Calu3 (cell line): ENCODE results near the gene IL1R2. TPM values are rescaled to one million over a fixed set of nuclear protein-coding genes. Genes with fewer than 3 reads are reported as not detected.

Experiments
- BruUV-seq: library from RNA; stranded (reverse); fragments of 400-500 nt; replicated peaks from 2 replicates; lab custom pipeline; 2021; lab: Mats Ljungman, UMichigan
- CTCF ChIA-PET: fragments of 300-600 bp; sonication (Branson Sonifier 250); formaldehyde crosslinking; loops from one replicate; lab custom pipeline; 2022; ENCODE audit warnings: antibody characterized with exemption; lab: Charles Lee
- DNase-seq: peaks from one replicate; pipeline ENCODE4 v3.0.0; 2022
- H3K27ac Mint-ChIP-seq: one replicate; pipeline ENCODE4 v1.8.0; 2022; ENCODE audit warnings: mixed read lengths; ENCODE audit not compliant: unreplicated experiment
- H3K27me3 Mint-ChIP-seq: one replicate; pipeline ENCODE4 v1.8.0; 2022; ENCODE audit warnings: mixed read lengths; ENCODE audit not compliant: unreplicated experiment
- H3K36me3 Mint-ChIP-seq: one replicate; pipeline ENCODE4 v1.8.0; 2022; ENCODE audit warnings: mild to moderate bottlenecking, moderate library complexity, mixed read lengths; ENCODE audit not compliant: insufficient read depth, unreplicated experiment
- H3K4me1 Mint-ChIP-seq: one replicate; pipeline ENCODE4 v1.8.0; 2022; ENCODE audit warnings: mild to moderate bottlenecking, low read depth, mixed read lengths; ENCODE audit not compliant: unreplicated experiment
- H3K4me3 Mint-ChIP-seq: one replicate; pipeline ENCODE4 v1.8.0; 2022; ENCODE audit warnings: mild to moderate bottlenecking, low read depth, moderate library complexity, mixed read lengths; ENCODE audit not compliant: unreplicated experiment
- H3K9me3 Mint-ChIP-seq: one replicate; pipeline ENCODE4 v1.8.0; 2022; ENCODE audit warnings: low read depth, mixed read lengths; ENCODE audit not compliant: unreplicated experiment
- intact Hi-C: fragments of 100-400 bp; cut with micrococcal nuclease; formaldehyde crosslinking; loops from one replicate; pipeline ENCODE4 v1.10.0; 2022; ENCODE audit not compliant: unreplicated experiment
- total RNA-seq: library from RNA; stranded (reverse); gene quantifications from 2 replicates; pipeline ENCODE4 v1.2.3, GENCODE V29; 2022
- TF ChIP-seq, protein P1 (sequence below): fragments of 200-600 bp; IDR thresholded peaks from one replicate; pipeline ENCODE4 v1.8.0; 2022; ENCODE audit warnings: antibody characterized with exemption; ENCODE audit not compliant: unreplicated experiment

The IL1R2 gene
- total RNA-seq, 1 experiment from 2014 or later, result not detected

DNA sequence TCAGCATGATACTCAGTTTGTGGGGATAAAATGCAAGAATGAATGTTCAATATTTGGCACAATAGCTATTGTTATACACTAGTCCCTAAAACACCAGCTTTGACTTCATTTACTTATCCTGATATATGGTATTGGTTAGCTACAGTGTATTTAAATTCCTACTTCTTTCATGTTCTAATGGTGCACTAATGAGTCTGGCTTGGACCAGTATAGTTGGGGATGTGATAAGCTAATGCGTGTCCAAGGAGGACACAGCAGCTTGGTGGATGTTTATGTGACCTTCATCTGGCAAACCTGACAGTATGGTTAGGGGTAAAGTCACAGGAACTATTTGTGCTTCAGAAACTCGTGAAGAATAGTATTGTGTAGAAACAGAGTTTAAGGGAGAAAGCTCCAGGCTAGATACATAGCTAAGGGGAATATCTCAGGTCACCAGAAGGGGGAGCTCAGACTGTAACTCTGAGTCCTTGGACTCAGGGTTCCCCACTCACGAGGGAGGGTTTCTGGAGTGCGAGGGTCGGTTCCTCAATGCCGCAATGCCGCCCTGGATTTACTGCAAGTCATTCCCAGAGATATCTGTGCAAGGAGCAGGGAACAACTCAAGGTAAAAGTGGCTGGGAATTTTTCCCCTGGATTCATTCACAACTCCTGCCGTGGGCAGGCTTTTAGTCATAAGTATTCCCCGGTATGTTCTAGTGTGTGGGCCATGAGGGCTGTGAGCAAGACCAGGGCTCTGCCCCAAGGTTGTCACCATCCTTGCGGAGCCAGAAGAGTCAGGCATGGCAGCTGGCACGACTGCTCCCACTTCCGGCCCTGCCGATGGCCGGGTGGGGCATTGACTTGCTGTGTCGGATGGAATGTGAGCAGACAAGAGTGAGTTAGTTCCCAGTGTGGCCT lies 14.5 kb downstream of the IL1R2 start:
- TF ChIP-seq, protein P1, sequence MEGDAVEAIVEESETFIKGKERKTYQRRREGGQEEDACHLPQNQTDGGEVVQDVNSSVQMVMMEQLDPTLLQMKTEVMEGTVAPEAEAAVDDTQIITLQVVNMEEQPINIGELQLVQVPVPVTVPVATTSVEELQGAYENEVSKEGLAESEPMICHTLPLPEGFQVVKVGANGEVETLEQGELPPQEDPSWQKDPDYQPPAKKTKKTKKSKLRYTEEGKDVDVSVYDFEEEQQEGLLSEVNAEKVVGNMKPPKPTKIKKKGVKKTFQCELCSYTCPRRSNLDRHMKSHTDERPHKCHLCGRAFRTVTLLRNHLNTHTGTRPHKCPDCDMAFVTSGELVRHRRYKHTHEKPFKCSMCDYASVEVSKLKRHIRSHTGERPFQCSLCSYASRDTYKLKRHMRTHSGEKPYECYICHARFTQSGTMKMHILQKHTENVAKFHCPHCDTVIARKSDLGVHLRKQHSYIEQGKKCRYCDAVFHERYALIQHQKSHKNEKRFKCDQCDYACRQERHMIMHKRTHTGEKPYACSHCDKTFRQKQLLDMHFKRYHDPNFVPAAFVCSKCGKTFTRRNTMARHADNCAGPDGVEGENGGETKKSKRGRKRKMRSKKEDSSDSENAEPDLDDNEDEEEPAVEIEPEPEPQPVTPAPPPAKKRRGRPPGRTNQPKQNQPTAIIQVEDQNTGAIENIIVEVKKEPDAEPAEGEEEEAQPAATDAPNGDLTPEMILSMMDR, result peak; percentile 56
- BruUV-seq, result no TSS peak
- Mint-ChIP-seq H3K36me3 (no peaks in the 10 kb centered on the region), H3K9me3 (no peaks in the 10 kb centered on the region), H3K27ac (no peak overlapping the region), H3K4me1 (no peaks in the 10 kb centered on the region), H3K27me3 (no peaks in the 10 kb centered on the region), H3K4me3 (no peak overlapping the region)
- peak; percentile 56 for DNase-seq
- intact Hi-C loops, result loop anchor here (5.0 kb wide), 1 partner anchor 236 kb away; no protein-coding TSS in a partner anchor
- CTCF ChIA-PET, result interaction anchor here (0.8 to 1.5 kb wide), 9 partner anchors 14 to 245 kb away, joined by 3 to 39 read pairs (median 5); no protein-coding TSS in a partner anchor

DNA sequence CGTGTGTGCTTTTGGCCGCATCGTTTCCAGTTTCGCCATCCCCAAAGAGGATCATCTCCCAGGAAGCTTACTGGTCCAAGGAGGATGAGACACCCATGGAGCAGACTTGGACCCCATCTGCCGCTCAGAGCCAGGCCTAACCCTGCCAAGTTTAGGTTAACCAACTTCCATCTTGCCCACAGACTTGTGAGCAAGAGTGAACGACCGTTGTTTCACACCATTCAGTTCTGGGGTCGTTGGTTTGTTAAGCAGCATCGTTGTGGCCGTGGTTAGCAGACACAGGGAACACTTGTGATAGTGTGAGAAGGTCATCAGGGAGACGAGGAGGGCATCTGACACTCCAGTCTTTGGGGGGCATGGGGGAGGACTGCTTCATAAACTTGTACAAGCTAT lies 15.1 kb downstream of the IL1R2 start:
- H3K36me3 Mint-ChIP-seq, result no peaks in the 10 kb centered on the region
- no peaks in the 10 kb centered on the region for H3K4me1 Mint-ChIP-seq
- CTCF ChIA-PET, result interaction anchor here (1.0 to 1.5 kb wide), 7 partner anchors 18 to 245 kb away, joined by 3 to 39 read pairs (median 5); no protein-coding TSS in a partner anchor
- TF ChIP-seq, protein P1, result no peak
- H3K9me3 Mint-ChIP-seq, result no peaks in the 10 kb centered on the region
- H3K27me3 Mint-ChIP-seq, result no peaks in the 10 kb centered on the region
- intact Hi-C loops, result loop anchor here (5.0 kb wide), 1 partner anchor 235 kb away; no protein-coding TSS in a partner anchor
- DNase-seq, result no peak
- no peak overlapping the region for H3K27ac Mint-ChIP-seq
- H3K4me3 Mint-ChIP-seq, result no peak overlapping the region
- no TSS peak for BruUV-seq

DNA sequence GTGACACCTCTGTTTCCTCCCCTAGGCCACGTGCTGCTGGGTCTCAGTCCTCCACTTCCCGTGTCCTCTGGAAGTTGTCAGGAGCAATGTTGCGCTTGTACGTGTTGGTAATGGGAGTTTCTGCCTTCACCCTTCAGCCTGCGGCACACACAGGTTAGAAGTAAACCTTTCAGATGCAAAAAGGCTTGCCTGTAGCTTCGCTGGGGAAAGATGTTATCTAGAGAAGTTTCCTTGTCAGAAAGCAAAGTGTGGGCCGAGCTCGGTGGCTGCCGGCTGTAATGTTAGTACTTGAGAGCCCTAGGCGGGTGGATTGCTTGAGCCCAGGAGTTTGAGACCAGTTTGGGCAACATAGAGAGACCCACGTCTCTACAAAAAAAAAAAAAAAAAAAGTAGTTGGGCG lies 16.7 kb downstream of the IL1R2 start:
- Mint-ChIP-seq H3K36me3 (no peaks in the 10 kb centered on the region), H3K9me3 (no peaks in the 10 kb centered on the region), H3K4me3 (no peak overlapping the region), H3K4me1 (no peaks in the 10 kb centered on the region), H3K27ac (no peak overlapping the region), H3K27me3 (no peaks in the 10 kb centered on the region)
- DNase-seq, result no peak
- no TSS peak for BruUV-seq
- TF ChIP-seq, protein P1, result no peak
- intact Hi-C loops, result loop anchor here (5.0 kb wide), 1 partner anchor 234 kb away; no protein-coding TSS in a partner anchor
- CTCF ChIA-PET, result interaction anchor here (0.7 kb wide), 2 partner anchors 21 to 848 kb away, joined by 5 to 6 read pairs; no protein-coding TSS in a partner anchor

DNA sequence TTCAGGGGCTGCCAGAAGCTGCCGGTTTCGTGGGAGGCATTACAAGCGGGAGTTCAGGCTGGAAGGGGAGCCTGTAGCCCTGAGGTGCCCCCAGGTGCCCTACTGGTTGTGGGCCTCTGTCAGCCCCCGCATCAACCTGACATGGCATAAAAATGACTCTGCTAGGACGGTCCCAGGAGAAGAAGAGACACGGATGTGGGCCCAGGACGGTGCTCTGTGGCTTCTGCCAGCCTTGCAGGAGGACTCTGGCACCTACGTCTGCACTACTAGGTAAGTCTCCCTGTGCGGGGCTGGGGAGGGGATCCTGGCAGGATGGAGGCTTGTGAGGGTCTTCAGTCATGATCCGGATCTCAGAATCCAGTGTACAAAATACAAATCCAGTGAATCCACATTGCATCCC lies 17.8 kb downstream of the IL1R2 start:
- no peak overlapping the region for H3K27ac Mint-ChIP-seq
- TF ChIP-seq, protein P1, result no peak
- no peaks in the 10 kb centered on the region for H3K27me3 Mint-ChIP-seq
- H3K4me3 Mint-ChIP-seq, result no peak overlapping the region
- no TSS peak for BruUV-seq
- no peak for DNase-seq
- H3K9me3 Mint-ChIP-seq, result no peaks in the 10 kb centered on the region
- H3K4me1 Mint-ChIP-seq, result no peaks in the 10 kb centered on the region
- intact Hi-C loops, result loop anchor here (5.0 kb wide), 1 partner anchor 233 kb away; no protein-coding TSS in a partner anchor
- CTCF ChIA-PET, result no interaction called here
- no peaks in the 10 kb centered on the region for H3K36me3 Mint-ChIP-seq
